Measurements from ENCODE around the gene NDUFAB1.

DNA sequence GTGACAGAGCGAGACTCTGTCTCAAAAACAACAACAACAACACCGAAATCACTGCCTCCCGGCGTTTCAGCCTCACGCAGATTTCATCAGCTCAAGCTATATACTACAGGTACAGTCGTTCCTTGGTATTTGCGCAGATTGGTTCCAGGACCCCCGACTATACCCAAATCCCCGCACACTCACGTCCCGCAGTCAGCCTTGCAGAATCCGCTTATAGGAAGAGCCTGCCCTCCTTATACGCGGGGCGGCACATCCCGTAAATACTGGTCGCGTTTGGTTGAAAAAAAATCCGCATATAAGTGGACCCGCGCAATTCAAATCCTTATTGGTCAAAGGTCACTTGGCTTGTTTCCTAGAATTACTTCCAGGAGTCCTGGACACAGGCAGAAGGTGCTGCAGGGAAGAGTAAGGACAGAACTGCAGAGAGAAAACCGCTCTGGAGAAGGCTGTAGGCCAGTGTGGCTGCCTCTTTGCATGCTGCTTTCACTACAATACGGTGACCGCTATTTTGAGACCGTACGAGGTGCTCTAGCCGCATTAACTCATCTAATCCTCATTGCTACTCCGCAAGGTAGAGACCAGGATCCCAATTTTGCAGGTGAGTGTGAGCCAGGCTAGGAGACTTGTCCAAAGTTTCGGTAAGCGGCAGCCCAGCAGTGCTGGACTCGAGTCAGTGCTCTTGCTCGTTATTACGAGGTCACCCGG, 718 bp downstream of the NDUFAB1 start:
- TF ChIP-seq, protein P1, sequence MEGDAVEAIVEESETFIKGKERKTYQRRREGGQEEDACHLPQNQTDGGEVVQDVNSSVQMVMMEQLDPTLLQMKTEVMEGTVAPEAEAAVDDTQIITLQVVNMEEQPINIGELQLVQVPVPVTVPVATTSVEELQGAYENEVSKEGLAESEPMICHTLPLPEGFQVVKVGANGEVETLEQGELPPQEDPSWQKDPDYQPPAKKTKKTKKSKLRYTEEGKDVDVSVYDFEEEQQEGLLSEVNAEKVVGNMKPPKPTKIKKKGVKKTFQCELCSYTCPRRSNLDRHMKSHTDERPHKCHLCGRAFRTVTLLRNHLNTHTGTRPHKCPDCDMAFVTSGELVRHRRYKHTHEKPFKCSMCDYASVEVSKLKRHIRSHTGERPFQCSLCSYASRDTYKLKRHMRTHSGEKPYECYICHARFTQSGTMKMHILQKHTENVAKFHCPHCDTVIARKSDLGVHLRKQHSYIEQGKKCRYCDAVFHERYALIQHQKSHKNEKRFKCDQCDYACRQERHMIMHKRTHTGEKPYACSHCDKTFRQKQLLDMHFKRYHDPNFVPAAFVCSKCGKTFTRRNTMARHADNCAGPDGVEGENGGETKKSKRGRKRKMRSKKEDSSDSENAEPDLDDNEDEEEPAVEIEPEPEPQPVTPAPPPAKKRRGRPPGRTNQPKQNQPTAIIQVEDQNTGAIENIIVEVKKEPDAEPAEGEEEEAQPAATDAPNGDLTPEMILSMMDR (IDR thresholded peaks at IDR 0.05): no peak
- TF ChIP-seq POLR2A (IDR thresholded peaks at IDR 0.05): no peak

All from thyroid gland (tissue), 4 donors.